WTC11 (cell line): ENCODE measurements around the gene BEST4.

Source experiments
- AR ChIP-seq: fragments of 250-450 bp; sonication (Bioruptor Pico); IDR thresholded peaks from 2 replicates; pipeline ENCODE4 v1.9.0; 2021; ENCODE audit warnings: mild to moderate bottlenecking
- ATF2 ChIP-seq: sonication (generic); formaldehyde crosslinking; IDR thresholded peaks from 2 replicates; pipeline ENCODE4 v1.8.1; 2022; ENCODE audit warnings: low read depth, missing genetic modification reagents, borderline replicate concordance
- ATF3 ChIP-seq: sonication (generic); formaldehyde crosslinking; conservative IDR thresholded peaks from 2 replicates; pipeline ENCODE4 v1.8.1; 2022; ENCODE audit warnings: mild to moderate bottlenecking, missing genetic modification reagents
- CTCF ChIP-seq: fragments of 200-600 bp; IDR thresholded peaks from 2 replicates; pipeline ENCODE4 v1.8.0; 2022; ENCODE audit warnings: antibody characterized with exemption
- E2F4 ChIP-seq: sonication (generic); formaldehyde crosslinking; IDR thresholded peaks from 2 replicates; pipeline ENCODE4 v1.8.1; 2022; ENCODE audit warnings: low read depth, mild to moderate bottlenecking, moderate library complexity, missing genetic modification reagents, borderline replicate concordance
- E2F5 ChIP-seq: sonication (generic); formaldehyde crosslinking; IDR thresholded peaks from 2 replicates; pipeline ENCODE4 v1.8.1; 2022; ENCODE audit warnings: mild to moderate bottlenecking, moderate library complexity, missing genetic modification reagents
- ESRRA ChIP-seq: sonication (generic); formaldehyde crosslinking; IDR thresholded peaks from 2 replicates; pipeline ENCODE4 v1.8.1; 2022; ENCODE audit warnings: mild to moderate bottlenecking, missing genetic modification reagents, borderline replicate concordance
- FOXP4 ChIP-seq: sonication (generic); formaldehyde crosslinking; IDR thresholded peaks from 2 replicates; pipeline ENCODE4 v1.8.0; 2022; ENCODE audit warnings: mild to moderate bottlenecking, missing genetic modification reagents
- JUN ChIP-seq: sonication (generic); formaldehyde crosslinking; IDR thresholded peaks from 2 replicates; pipeline ENCODE4 v1.8.0; 2023; ENCODE audit warnings: mild to moderate bottlenecking, missing genetic modification reagents
- MLX ChIP-seq: sonication (generic); formaldehyde crosslinking; IDR thresholded peaks from 2 replicates; pipeline ENCODE4 v1.8.1; 2023; ENCODE audit warnings: mild to moderate bottlenecking, missing genetic modification reagents, moderate library complexity
- NFE2L1 ChIP-seq: sonication (generic); formaldehyde crosslinking; IDR thresholded peaks from 2 replicates; pipeline ENCODE4 v1.8.1; 2023; ENCODE audit warnings: missing genetic modification reagents
- NR1H2 ChIP-seq: sonication (generic); formaldehyde crosslinking; IDR thresholded peaks from 2 replicates; pipeline ENCODE4 v1.9.0; 2021; ENCODE audit warnings: mild to moderate bottlenecking, moderate library complexity, missing genetic modification reagents
- TCF7 ChIP-seq: sonication (generic); formaldehyde crosslinking; IDR thresholded peaks from 2 replicates; pipeline ENCODE4 v1.8.0; 2022; ENCODE audit warnings: mild to moderate bottlenecking, low read depth, missing genetic modification reagents, moderate library complexity
- TEAD4 ChIP-seq: sonication (generic); formaldehyde crosslinking; IDR thresholded peaks from 2 replicates; pipeline ENCODE4 v1.8.0; 2022; ENCODE audit warnings: mild to moderate bottlenecking, missing genetic modification reagents

- no peak for TF ChIP-seq MLX (CRISPR knock-in tag)
- no peak for TF ChIP-seq E2F4 (CRISPR knock-in tag)
- no peak for TF ChIP-seq CTCF
- TF ChIP-seq JUN (CRISPR knock-in tag), result no peak
- no peak for TF ChIP-seq ESRRA
- TF ChIP-seq NR1H2 (CRISPR knock-in tag), result no peak
- no peak for TF ChIP-seq E2F5
- no peak for TF ChIP-seq FOXP4
- no peak for TF ChIP-seq ATF2 (CRISPR knock-in tag)
- no peak for TF ChIP-seq NFE2L1
- no peak for TF ChIP-seq TCF7 (CRISPR knock-in tag)
- TF ChIP-seq TEAD4 (CRISPR knock-in tag), result no peak
- TF ChIP-seq AR (CRISPR knock-in tag), result no peak
- TF ChIP-seq ATF3 (CRISPR knock-in tag), result no peak
Measured at GRCh38 chr1:44786841-44787426, 1.0 kb downstream of the BEST4 start.
